ENCODE results near the gene AGBL4. TPM values are rescaled to one million over a fixed set of nuclear protein-coding genes. Genes with fewer than 3 reads are reported as not detected.

The AGBL4 gene
- total and polyA plus RNA-seq, 7 donors: 0.01 to 0.05 TPM; not detected in 5

GRCh38 chr1:48688102-48688760 lies 1335.5 kb downstream of the AGBL4 start:
- no peaks in the 10 kb centered on the region for H3K36me3 ChIP-seq (ENCODE audit: insufficient read depth in 1 of 2, low read depth in 1 of 2)
- H3K4me3 ChIP-seq: no peak overlapping the region
- WGBS, 3 donors: 49 to 59% (median 51%) methylated on average over 3 of the region's 3 CpGs
- H3K27me3 ChIP-seq (ENCODE audit: insufficient read depth in 3 of 3, low read length in 2 of 3): peaks cover 0 to 7% (median 4%) of the 10 kb centered on the region in 3 donors
- H3K27ac ChIP-seq: no peak overlapping the region
- H3K4me1 ChIP-seq: no peaks in the 10 kb centered on the region
- no peak for TF ChIP-seq CTCF (IDR thresholded peaks at IDR 0.05)
- ATAC-seq (no peak), DNase-seq (no peak)
- intact Hi-C loops (cut with DNase I): no loop called here
- no peaks in the 10 kb centered on the region for H3K9me3 ChIP-seq

GRCh38 chr1:48687282-48688045 lies 1336.3 kb downstream of the AGBL4 start:
- Histone ChIP-seq H3K36me3 (ENCODE audit: insufficient read depth in 1 of 2, low read depth in 1 of 2) (no peaks in the 10 kb centered on the region), H3K4me1 (no peaks in the 10 kb centered on the region), H3K27me3 (ENCODE audit: insufficient read depth in 3 of 3, low read length in 2 of 3) (peaks cover 0 to 4% (median 0%) of the 10 kb centered on the region in 3 donors), H3K9me3 (no peaks in the 10 kb centered on the region), H3K4me3 (no peak overlapping the region), H3K27ac (no peak overlapping the region)
- no peak for DNase-seq
- intact Hi-C loops (cut with DNase I): no loop called here
- 57 to 59% (median 58%) methylated on average over 13 of the region's 13 CpGs for WGBS, 3 donors
- no peak for TF ChIP-seq CTCF (IDR thresholded peaks at IDR 0.05)
- ATAC-seq: no peak

DNA sequence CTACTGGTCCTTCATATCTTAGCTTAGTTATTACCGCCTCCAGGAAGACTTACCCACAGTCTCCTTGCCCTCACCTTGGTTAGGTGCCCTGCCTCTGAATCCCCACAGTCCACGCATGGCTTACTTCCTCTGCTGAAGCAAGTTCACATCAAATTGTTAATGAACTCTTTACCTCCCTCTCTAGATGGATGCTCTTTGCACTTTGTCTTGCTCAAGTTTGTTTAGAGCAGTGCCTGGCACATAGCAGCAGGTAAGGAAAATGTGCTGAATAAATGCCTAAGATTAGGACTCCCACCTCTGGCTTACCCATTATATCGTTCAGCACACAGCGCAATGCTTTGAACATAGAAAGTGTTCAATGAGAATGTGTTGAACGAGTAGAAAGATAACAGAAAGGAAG lies 1337.6 kb downstream of the AGBL4 start:
- no peak for ATAC-seq
- Histone ChIP-seq H3K9me3 (no peaks in the 10 kb centered on the region), H3K4me1 (no peaks in the 10 kb centered on the region), H3K36me3 (ENCODE audit: insufficient read depth in 1 of 2, low read depth in 1 of 2) (no peaks in the 10 kb centered on the region), H3K27me3 (ENCODE audit: insufficient read depth in 3 of 3, low read length in 2 of 3) (no peaks in the 10 kb centered on the region), H3K4me3 (no peak overlapping the region), H3K27ac (no peak overlapping the region)
- DNase-seq: no peak
- TF ChIP-seq CTCF (IDR thresholded peaks at IDR 0.05): no peak
- intact Hi-C loops (cut with DNase I): no loop called here
- 89 to 91% (median 90%) methylated on average over 5 of the region's 5 CpGs for WGBS, 3 donors

GRCh38 chr1:48684381-48684780 lies 1339.4 kb downstream of the AGBL4 start:
- intact Hi-C loops (cut with DNase I): no loop called here
- no peaks in the 10 kb centered on the region for H3K27me3 ChIP-seq (ENCODE audit: insufficient read depth in 3 of 3, low read length in 2 of 3)
- DNase-seq (no peak), ATAC-seq (no peak)
- no peak for TF ChIP-seq CTCF (IDR thresholded peaks at IDR 0.05)
- 90 to 94% (median 91%) methylated on average over 4 of the region's 4 CpGs for WGBS, 3 donors
- no peaks in the 10 kb centered on the region for H3K36me3 ChIP-seq (ENCODE audit: insufficient read depth in 1 of 2, low read depth in 1 of 2)
- no peaks in the 10 kb centered on the region for H3K4me1 ChIP-seq
- no peak overlapping the region for H3K4me3 ChIP-seq
- no peaks in the 10 kb centered on the region for H3K9me3 ChIP-seq
- H3K27ac ChIP-seq: no peak overlapping the region

All from psoas muscle (tissue), 8 donors.